Transverse colon (tissue), 4 donors: ENCODE data around the gene ITPR2. TPM values are rescaled to one million over a fixed set of nuclear protein-coding genes. Genes with fewer than 3 reads are reported as not detected.
A peak's percentile ranks its signal among the peaks of the same experiment; 100 is the strongest.

Experiments
- DNase-seq: peaks from one replicate; pipeline ENCODE4 v3.0.0-alpha.2; 2019
- H3K27ac ChIP-seq, 4 donors: fragments of 200-600 bp; sonication (generic); 2 replicates each; pipeline ENCODE4 v1.5.1; 2016 to 2018; ENCODE audit warnings: inconsistent platforms in 4 of 4
- H3K27me3 ChIP-seq: fragments of 200-600 bp; sonication (generic); 2 replicates; pipeline ENCODE4 v1.5.1; 2017; ENCODE audit warnings: inconsistent platforms
- H3K36me3 ChIP-seq, 4 donors: fragments of 200-600 bp; sonication (generic); 2 replicates each; pipeline ENCODE4 v1.5.1; 2017 to 2019; ENCODE audit warnings: inconsistent platforms in 4 of 4
- H3K4me1 ChIP-seq, 4 donors: fragments of 200-600 bp; sonication (generic); 2 replicates each; pipeline ENCODE4 v1.5.1; 2017 to 2020; ENCODE audit warnings: inconsistent platforms in 4 of 4
- H3K4me3 ChIP-seq, 4 donors: fragments of 200-600 bp; sonication (generic); 1 replicate in 1 of 4; 2 replicates in 3 of 4; pipeline versions ENCODE4 v1.5.1 to v1.6.1; 2017 to 2019; ENCODE audit warnings: inconsistent platforms in 4 of 4
- H3K9me3 ChIP-seq, 2 donors: fragments of 200-600 bp; sonication (generic); 2 replicates each; pipeline ENCODE4 v1.5.1; 2017 to 2019; ENCODE audit warnings: inconsistent platforms in 2 of 2
- EP300 ChIP-seq: sonication (generic); formaldehyde crosslinking; IDR thresholded peaks from one replicate; pipeline ENCODE4 v1.6.1; 2017; ENCODE audit warnings: antibody characterized with exemption, low read depth
- POLR2A ChIP-seq: fragments of 450-650 bp; IDR thresholded peaks from one replicate; pipeline ENCODE4 v1.6.1; 2016; ENCODE audit warnings: antibody characterized with exemption, mild to moderate bottlenecking, moderate library complexity
- POLR2AphosphoS5 ChIP-seq, 3 donors: sonication (generic); formaldehyde crosslinking; IDR thresholded peaks; one replicate each; pipeline ENCODE4 v1.6.1; 2016; ENCODE audit warnings: antibody characterized with exemption in 3 of 3
- WGBS, 2 donors: methylation state at CpG; one replicate each; pipeline ENCODE4 v1.1.5; 2018; ENCODE audit warnings: low coverage in 1 of 2; 5-methylcytosine and 5-hydroxymethylcytosine counted together
- in situ Hi-C, 4 donors: fragments of 200-750 bp; cut with MboI; loops; one replicate each; pipeline versions ENCODE4 v1.15.0 to v1.15.1; 2017; ENCODE audit warnings: low sequenced_read_pairs in 3 of 4, low pct_ligation_motif_present in 1 of 4, low pct_unique_long_range_greater_than_20kb in 1 of 4
- intact Hi-C: fragments of 100-400 bp; cut with DNase I; formaldehyde crosslinking; loops from one replicate; pipeline ENCODE4 v1.15.1; 2023; ENCODE audit warnings: low total_unique reads
- total RNA-seq, 4 donors: library from RNA; depleted of rRNA; stranded (reverse); fragments of >200 nt; gene quantifications; one replicate each; pipeline ENCODE4 v1.1.0, GENCODE V29; 2016
- TF ChIP-seq, protein P1 (sequence below), 5 experiments: fragments of 200-600 bp in 3 of 5; fragments of 450-650 bp in 2 of 5; sonication (generic) in 3 of 5; IDR thresholded peaks; 1 replicate in 2 of 5; 2 replicates in 3 of 5; pipeline ENCODE4 v1.5.1; 2016 to 2017; ENCODE audit warnings: antibody characterized with exemption in 5 of 5, inconsistent platforms in 3 of 5, mild to moderate bottlenecking in 2 of 5, moderate library complexity in 1 of 5

ITPR2 gene
- total RNA-seq, 4 donors from 2014 or later: 29.8 to 60.5 (median 41.2) TPM

DNA sequence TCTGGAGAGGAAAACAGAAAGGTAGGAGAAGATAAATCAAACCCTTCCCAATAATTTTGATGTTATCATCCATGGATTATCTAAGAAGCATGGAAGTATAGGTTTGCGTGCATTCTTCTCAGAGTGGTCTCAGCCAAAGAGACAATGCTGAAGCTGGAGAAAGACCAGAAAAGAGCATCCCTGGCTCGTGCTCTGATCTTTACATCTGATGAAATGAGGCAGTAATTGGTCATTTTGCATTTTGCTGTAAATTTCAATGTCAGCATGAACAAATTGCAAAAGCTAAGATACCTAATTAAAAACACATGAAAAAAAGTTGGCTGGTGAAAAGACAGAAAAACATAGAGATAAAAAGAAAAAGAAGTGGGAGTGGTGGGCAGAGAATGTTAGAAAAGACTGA lies 252.4 kb downstream of the ITPR2 start:
- H3K36me3 ChIP-seq: peaks cover 0 to 4% (median 0%) of the 10 kb centered on the region in 4 donors
- H3K27ac ChIP-seq: no peak overlapping the region
- intact Hi-C loops: no loop called here
- 90 to 94% methylated on average over 2 of the region's 2 CpGs for WGBS, 2 donors
- no peaks in the 10 kb centered on the region for H3K9me3 ChIP-seq
- H3K27me3 ChIP-seq: no peaks in the 10 kb centered on the region
- in situ Hi-C loops: no loop called here
- TF ChIP-seq EP300 (no peak), POLR2AphosphoS5 (IDR thresholded peaks at IDR 0.05) (no peak)
- no peak for DNase-seq
- H3K4me3 ChIP-seq: no peak overlapping the region
- H3K4me1 ChIP-seq: no peaks in the 10 kb centered on the region

DNA sequence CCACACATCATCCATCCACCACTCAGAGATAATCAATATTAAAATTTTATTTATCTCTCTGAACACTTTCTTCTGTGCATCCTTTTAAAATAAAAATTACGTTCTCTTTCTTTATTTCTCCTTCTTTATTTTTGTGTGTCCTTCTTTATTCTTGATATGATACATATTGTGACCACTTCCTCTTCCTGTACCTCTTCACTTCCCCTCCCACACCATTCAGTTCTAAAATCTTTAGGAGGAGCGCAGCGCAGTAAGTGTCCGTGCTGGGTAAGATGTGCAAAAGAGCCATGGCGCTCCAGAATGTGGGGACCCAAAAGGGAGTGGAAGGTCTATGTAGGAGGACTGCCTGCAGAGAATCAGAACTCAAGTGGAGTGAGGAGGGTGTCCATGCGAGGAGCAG lies 256.7 kb downstream of the ITPR2 start:
- Histone ChIP-seq H3K9me3 (no peaks in the 10 kb centered on the region), H3K27ac (no peak overlapping the region), H3K36me3 (peaks cover 0 to 4% (median 0%) of the 10 kb centered on the region in 4 donors), H3K4me1 (peaks cover 0 to 15% (median 7%) of the 10 kb centered on the region in 4 donors), H3K27me3 (no peaks in the 10 kb centered on the region), H3K4me3 (no peak overlapping the region)
- TF ChIP-seq EP300: no peak
- TF ChIP-seq POLR2A: no peak
- no peak for TF ChIP-seq POLR2AphosphoS5 (IDR thresholded peaks at IDR 0.05)
- TF ChIP-seq, protein P1, sequence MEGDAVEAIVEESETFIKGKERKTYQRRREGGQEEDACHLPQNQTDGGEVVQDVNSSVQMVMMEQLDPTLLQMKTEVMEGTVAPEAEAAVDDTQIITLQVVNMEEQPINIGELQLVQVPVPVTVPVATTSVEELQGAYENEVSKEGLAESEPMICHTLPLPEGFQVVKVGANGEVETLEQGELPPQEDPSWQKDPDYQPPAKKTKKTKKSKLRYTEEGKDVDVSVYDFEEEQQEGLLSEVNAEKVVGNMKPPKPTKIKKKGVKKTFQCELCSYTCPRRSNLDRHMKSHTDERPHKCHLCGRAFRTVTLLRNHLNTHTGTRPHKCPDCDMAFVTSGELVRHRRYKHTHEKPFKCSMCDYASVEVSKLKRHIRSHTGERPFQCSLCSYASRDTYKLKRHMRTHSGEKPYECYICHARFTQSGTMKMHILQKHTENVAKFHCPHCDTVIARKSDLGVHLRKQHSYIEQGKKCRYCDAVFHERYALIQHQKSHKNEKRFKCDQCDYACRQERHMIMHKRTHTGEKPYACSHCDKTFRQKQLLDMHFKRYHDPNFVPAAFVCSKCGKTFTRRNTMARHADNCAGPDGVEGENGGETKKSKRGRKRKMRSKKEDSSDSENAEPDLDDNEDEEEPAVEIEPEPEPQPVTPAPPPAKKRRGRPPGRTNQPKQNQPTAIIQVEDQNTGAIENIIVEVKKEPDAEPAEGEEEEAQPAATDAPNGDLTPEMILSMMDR (IDR thresholded peaks at IDR 0.05): no peak
- intact Hi-C loops (no loop called here), in situ Hi-C loops (no loop called here)
- 68 to 78% methylated on average over 6 of the region's 6 CpGs for WGBS, 2 donors
- DNase-seq: no peak

DNA sequence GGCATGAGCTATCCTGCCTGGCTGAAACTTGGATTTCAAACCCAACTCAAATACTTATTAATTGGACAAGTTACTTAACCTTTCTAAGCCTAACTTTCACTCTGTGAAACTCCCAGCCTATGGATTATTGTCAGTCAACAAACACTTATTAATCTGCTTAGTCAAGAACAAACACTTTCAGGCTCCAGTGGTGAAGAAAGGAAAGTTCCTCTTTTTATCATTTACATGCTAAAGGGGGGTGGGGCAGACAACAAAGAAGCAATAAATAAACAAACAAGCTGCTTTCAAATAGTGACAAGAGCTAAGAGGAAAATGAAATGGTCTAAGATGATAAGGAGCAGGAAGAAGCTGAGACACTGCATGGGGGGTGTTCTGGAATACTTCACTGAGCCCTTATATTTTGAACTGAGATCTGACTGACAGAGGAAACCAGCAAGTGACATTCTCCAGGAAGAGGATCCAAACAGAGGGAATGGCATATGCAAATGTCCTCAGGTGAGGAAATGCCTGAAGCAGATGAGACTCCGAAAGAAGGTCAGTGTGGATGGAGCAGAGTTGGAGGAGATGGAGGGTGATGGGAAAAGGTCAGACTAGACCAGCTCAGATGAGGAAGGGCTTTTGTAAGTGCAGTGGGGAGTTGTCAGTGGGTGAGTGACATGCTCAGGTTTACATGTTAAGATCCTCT lies 259.6 kb downstream of the ITPR2 start:
- intact Hi-C loops (no loop called here), in situ Hi-C loops (no loop called here)
- TF ChIP-seq POLR2AphosphoS5 (IDR thresholded peaks at IDR 0.05) (no peak), POLR2A (no peak), EP300 (no peak)
- TF ChIP-seq, protein P1 (IDR thresholded peaks at IDR 0.05): no peak
- H3K36me3 ChIP-seq: no peaks in the 10 kb centered on the region
- DNase-seq: no peak
- 100% methylated on average over 1 of the region's 1 CpG; no CpG with 5 or more reads in 1 of the 2 donors for WGBS, 2 donors
- H3K27me3 ChIP-seq: no peaks in the 10 kb centered on the region
- no peak overlapping the region for H3K27ac ChIP-seq
- H3K4me3 ChIP-seq: no peak overlapping the region
- peaks cover 0 to 21% (median 8%) of the 10 kb centered on the region in 4 donors for H3K4me1 ChIP-seq
- H3K9me3 ChIP-seq: no peaks in the 10 kb centered on the region

DNA sequence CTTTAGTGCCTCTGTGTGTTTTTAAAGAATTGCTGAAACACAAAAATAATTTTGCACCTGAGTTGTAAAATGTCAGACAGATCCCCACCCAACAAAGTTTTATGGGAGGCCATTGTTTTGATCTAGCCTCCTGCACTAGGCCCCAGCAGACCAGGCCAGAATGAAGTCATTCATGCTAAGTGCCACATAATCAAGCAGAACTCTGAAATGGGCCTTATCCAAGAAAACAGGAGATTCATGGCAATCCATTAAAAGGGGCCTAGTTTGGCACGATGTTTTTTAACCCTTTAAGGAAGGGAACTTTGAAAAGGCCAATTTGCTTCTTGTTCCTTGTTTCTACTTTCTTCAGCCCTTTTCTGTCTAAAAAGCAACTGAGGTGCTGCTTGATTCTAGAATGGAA lies 260.9 kb downstream of the ITPR2 start:
- TF ChIP-seq EP300: no peak
- TF ChIP-seq, protein P1 (IDR thresholded peaks at IDR 0.05): no peak
- WGBS, 2 donors: 20 to 24% methylated on average over 1 of the region's 1 CpG
- Histone ChIP-seq H3K9me3 (no peaks in the 10 kb centered on the region), H3K36me3 (no peaks in the 10 kb centered on the region), H3K4me1 (peaks cover 0 to 21% (median 8%) of the 10 kb centered on the region in 4 donors), H3K4me3 (no peak overlapping the region), H3K27ac (peak overlapping the region; percentile 24 to 61 (median 44)), H3K27me3 (no peaks in the 10 kb centered on the region)
- in situ Hi-C loops (no loop called here), intact Hi-C loops (no loop called here)
- peak; percentile 12 for DNase-seq

DNA sequence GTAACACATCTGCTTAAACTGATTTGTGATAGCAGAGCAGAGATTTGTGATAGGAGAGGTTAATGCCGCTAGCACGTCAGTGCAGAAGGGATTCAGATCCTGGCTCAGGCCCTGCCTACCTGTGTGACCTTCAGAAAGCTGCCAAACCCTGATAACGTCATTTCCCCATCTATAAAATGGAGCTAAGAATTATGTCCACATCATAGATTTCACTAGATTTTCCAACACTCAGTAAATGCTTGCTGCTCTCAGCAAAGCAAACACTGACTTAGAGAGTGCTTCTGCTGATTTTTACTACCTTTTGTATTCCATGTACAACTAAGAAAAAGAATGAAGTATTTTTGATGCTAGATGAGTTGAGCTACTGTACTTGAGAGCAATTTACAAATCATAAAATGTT lies 261.4 kb downstream of the ITPR2 start:
- H3K27me3 ChIP-seq: no peaks in the 10 kb centered on the region
- no peak overlapping the region for H3K4me3 ChIP-seq
- H3K4me1 ChIP-seq: peaks cover 0 to 21% (median 8%) of the 10 kb centered on the region in 4 donors
- TF ChIP-seq POLR2AphosphoS5 (IDR thresholded peaks at IDR 0.05) (no peak), POLR2A (no peak), EP300 (no peak)
- TF ChIP-seq, protein P1 (IDR thresholded peaks at IDR 0.05): no peak
- H3K9me3 ChIP-seq: no peaks in the 10 kb centered on the region
- WGBS, 2 donors: 67 to 70% methylated on average over 3 of the region's 3 CpGs
- intact Hi-C loops (no loop called here), in situ Hi-C loops (no loop called here)
- H3K36me3 ChIP-seq: no peaks in the 10 kb centered on the region
- DNase-seq: peak; percentile 43
- H3K27ac ChIP-seq: peak overlapping the region; percentile 24 to 61 (median 44)
